NCI-H1417 (cell line): ENCODE measurements around the gene PHF5A.
A peak's percentile ranks its signal among the peaks of the same experiment; 100 is the strongest.
"Not testable (repeated sequence)": the region's sequence is repeated elsewhere in the genome, so short reads cannot be mapped to it uniquely, and the experiment has no call there.

ENCODE experiments used
- DNase-seq, 3 experiments: peaks; one replicate each; lab custom pipeline; 2025; lab: John Stamatoyannopoulos, UW

Gene PHF5A

DNA sequence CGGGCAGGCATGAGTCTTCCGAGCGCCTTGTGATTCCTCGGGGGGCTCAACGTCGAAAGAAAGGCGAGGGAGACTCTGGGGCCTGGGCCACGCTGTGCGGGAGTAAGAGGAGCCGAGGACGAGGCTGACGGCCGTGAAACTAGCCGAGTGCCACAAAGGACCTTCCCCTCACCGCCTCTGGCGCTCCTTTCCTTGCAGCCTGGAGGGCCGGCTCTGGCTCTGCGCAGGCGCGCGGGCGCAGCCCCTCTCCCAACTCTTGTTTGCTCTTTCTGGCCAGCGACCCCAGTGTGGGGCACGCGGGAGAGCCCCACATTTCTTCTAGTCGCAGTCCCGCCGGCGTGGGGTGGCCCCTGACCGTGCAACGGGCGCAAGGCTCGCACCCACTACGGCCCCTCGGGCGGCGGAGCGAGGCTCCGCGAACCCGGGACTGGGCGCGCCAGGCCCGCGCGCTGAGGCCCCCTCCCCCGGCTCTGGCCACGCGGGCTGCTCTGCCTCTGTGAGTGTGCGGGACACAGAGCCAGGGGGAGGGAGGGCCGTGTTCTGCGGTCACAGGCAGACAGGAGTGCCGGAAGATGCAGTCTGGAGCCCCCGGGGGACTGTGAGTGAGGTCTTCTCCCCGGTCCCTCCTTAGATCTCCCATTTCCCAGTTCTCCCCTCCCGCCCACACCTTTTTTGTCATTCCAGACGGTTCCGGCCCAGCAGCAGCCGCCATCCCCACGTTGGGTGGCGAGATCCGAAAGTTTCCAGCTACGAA, 20.9 kb downstream of the PHF5A start:
- peak; percentile 40 to 74 (median 70) for DNase-seq

DNA sequence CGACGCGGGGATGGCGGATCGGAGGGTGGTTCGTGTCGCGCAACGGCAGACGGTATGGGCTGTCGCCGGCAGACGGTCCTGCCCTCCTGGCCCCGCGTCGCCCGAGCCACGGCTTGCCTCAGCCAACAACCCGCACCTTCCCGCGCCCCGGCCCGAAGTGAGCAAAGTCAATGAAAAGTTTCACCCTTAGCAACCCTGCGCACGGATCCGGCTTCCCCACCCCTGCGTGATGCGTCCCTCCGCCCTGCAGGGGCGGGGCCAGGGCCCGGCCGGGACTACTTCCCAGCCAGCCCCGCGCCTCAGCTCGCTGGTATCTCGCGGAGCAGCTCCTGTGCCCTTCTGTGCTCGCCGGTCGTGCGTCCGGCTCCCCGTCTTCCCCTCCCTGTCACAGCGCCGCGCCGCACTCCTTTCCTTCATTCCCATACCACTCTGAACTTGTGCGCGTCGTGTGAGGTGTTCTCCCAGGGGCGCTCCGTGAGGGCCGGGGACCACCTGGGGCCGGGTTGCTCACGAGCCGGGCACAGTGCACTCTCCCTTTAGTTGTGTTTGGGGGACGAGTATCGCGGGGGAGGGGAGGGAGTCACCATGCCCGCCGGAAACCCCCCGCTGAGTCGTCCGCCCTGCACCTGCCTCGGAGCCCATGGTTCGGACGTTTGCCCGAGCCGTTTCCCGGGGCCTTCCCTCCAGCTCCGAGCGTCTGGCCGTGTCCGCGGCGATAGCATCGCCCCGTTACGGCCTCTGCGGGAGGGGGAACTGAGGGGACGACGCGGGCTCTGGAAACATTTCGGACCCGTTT, 21.7 kb downstream of the PHF5A start, which contains the start of gene TOB2:
Gene TOB2 (minus strand): TSS at position 163 of the 796 bp plus-strand sequence. CDS start 9,456 bp downstream, outside the sequence.
- DNase-seq = peak; percentile 88 to 94 (median 90)

DNA sequence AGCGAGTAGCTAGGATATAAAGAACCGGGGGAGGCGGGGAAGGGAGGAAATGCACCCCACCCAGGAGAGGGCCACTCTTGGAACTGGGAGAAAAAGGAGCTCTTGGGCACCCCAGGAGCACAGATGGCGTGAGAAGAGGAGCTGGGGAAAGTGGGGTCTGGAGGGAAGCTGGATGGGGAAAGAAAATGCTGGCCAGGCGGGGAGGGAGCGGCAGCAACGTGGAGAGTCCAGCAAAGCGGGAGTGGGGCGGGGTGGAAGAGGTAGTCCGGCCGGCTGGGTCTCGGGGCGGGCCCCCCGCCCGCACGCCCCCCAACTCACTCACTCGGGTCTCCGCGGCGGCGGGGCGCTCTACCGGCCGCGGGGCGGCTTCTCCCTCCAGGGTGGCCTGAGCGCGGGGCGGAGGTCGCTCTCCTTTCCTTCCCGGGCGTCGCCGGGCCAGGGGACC, 22.4 kb downstream of the PHF5A start:
- DNase-seq = peak in 1 of 3 experiments; percentile 55

GRCh38 chr22:41445129-41446056, 23.1 kb downstream of the PHF5A start:
- peak; percentile 9 to 55 (median 34) for DNase-seq

GRCh38 chr22:41444360-41445128, 23.9 kb downstream of the PHF5A start:
- DNase-seq = peak; percentile 86 to 95 (median 90)

DNA sequence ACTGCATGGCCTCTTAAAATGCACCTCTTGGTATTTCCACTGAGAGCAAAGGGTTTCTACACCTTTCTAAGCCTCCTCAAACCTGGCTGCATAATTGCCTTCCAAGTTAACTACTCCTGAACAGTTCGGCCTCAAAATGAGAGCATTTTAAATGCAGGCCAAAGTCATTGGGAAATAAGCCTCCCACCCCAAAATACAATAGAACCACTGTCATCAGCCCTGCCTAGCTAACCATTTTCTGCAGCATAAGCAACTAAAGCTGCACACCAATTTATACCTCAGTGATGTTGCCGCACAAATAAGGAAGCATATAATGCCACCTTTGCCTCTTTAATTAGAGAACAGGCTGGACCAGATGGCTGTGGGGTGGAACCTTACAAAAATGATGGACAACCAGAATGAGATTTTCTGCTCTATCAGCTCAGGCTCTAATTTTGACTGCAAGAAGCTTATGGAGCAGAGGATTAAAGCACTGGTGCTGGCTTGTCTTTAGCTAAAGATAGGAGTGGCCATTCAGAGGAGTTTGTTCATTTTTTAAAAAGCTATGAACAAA, 26.2 kb downstream of the PHF5A start:
- no peak for DNase-seq

DNA sequence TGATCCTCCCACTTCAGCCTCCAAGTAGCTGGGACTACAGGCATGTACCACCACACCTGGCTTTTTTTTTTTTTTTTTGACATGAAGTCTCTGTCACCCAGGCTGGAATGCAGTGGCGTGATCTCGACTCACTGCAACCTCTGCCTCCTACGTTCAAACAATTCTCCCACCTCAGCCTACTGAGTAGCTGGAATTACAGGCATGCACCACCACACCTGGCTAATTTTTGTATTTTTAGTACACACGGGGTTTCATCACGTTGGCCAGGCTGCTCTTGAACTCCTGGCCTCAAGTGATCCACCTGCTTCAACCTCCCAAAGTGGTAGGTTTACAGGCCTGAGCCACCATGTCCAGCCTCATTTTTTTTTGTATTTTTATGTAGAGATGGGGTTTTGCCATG, 28.0 kb downstream of the PHF5A start:
- not testable (repeated sequence) for DNase-seq

DNA sequence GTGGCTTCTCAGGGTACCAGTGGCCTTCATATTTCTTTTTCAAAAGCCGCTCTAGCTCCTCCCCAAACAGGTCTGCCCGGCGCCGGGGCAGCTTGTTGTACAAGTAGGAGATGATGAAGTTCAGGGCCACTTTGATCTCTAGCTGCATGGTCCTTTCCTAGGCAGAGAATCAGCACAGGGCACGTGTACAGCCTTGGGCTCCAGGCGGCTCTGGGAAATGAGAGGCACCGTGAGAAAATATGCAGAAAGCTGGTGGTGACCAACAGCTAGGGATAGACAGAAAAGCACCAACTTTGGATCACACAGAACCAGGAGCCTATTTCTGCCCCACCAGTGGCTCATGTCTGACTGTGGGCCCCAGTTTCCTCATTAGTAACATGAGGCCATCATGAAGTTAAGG, 31.3 kb downstream of the PHF5A start:
- no peak for DNase-seq

DNA sequence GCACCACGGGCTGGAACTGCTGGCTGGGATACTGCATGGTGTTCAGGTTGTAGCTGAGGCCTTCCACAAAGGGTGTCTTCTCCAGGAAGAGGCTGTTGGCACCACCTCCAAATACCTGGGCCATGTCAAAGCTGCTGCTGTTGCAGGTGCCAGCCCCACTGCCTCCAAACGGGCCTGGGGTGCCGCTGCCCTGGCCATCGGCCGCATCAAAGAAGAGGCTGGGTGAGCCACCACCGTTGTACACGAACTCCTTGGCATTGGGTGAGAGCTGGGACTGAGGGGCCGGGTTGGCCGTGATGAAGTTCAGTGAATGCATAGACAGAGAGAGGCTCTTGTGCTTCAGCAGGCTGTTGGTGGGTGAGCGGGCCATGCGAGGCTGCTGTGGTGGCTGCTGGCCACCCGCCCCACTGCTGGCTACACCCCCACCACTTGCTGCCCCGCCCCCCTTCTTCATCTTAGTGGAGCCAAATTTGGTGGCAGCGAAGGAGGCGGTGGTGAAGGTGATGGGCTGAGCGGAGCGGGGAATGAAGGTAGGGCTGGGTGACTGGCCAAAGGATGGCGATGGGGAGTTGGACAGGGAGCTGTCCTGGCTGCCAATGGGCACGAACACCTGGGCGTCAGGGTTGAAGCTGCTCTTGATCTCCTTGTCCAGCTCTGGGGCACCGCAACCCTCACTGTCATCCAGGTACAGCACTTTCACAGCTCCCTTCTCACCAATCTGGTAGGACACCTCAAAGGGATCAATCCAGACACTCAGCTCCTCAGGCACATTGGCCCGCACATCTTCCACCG, 32.0 kb downstream of the PHF5A start:
- no peak for DNase-seq

DNA sequence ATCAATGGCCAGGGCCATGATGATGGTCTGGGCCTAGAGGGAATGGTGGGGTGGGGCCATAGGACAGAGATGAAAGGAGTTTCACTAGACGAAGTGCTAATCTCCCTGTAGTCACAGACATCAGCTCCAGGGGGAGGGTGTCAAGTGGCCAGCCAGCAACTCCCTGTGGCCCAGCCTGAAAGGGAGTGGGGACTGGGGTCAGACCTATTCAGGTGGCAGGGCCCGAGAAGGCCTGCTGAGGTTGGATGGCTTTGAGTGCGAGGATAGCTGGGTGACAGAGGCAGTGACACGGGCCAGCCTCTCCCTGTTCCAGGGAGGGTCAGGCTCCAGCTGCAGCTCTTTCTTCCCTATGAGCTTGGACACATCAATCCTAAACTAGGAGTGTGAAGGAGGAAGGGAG, 32.9 kb downstream of the PHF5A start:
- DNase-seq = no peak

- not testable (repeated sequence) for DNase-seq
Measured at GRCh38 chr22:41434361-41435003, 34.0 kb downstream of the PHF5A start.

DNA sequence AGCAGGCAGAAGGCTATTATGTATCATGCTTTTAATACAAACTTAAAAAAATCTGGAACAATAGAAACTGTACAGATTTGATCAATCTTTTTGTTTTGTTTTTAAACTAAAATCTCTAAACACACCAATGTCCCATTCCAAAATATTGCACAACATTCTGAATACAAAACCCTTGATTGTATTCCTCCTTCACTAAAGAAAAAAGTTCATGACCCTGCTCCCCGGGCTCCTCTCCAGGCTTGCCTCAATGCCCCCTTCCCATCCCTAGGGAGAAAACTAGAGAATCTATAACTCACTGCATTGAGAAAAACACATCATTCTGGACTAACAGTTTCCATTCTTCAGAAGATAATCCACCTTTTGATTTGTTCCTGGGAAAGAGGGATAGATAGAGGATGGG, 35.0 kb downstream of the PHF5A start:
- not testable (repeated sequence) for DNase-seq

GRCh38 chr22:41431656-41432055, 36.8 kb downstream of the PHF5A start:
- no peak for DNase-seq

- no peak for DNase-seq
Measured at GRCh38 chr22:41429951-41430332, 38.5 kb downstream of the PHF5A start.

DNA sequence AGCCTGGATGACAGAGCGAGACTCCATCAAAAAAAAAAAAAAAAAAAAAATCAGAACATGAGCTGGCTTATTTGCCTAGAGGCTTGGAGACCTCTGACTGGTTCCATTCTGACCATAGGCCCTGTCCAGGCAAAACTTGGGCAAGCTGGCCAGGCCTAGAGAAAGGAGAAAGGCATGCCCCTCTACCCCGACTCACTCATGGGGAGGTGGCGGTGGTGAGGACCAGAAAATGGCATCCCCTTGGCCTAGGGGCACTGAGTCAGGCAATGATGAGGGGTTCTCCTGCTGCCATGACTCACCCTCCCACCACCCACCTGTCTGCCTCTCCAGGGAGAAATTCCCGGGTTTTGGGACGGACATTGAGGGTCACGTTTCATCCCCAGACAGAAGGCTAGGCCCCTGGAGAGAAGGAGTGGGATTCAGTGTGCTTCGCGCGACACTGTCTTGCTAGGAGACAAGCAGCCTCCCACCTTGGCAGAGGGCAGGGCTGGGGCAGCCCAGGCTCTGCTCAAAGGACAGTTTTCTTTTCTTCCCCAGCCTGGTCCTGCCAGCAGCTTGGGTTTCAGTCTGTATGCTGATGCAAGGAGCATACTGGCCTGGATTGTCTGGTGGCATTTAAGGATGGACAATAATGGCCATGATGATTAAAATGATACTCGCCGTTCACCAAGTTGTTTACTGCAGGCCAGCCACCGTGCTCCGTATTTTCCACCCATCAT, 39.1 kb downstream of the PHF5A start:
- DNase-seq = no peak

GRCh38 chr22:41425660-41426365, 42.7 kb downstream of the PHF5A start:
- DNase-seq = no peak

- no peak for DNase-seq
Measured at GRCh38 chr22:41418717-41419116, 49.8 kb downstream of the PHF5A start.
